HepG2 (cell line): ENCODE data around the gene SCRT2. TPM values are rescaled to one million over a fixed set of nuclear protein-coding genes. Genes with fewer than 3 reads are reported as not detected.

Source experiments
- ATAC-seq: fragments of 200-7000 bp; cut with Tn5 transposase; 3 replicates; pipeline ENCODE4 v1.9.1; 2020; ENCODE audit warnings: mild to moderate bottlenecking, moderate library complexity
- BruUV-seq: library from RNA; stranded (reverse); fragments of 400-500 nt; replicated peaks from 2 replicates; lab custom pipeline; 2021; lab: Mats Ljungman, UMichigan
- CTCF ChIA-PET: fragments of 300-600 bp; formaldehyde crosslinking; extraction: SDS; loops from one replicate; lab custom pipeline; 2021; ENCODE audit warnings: low total read pairs, inconsistent platforms, low intra/inter-chr PET ratio; lab: Yijun Ruan, JAX
- POLR2A ChIA-PET: fragments of 350-600 bp; sonication (Branson Sonifier 250); formaldehyde crosslinking; loops from one replicate; lab custom pipeline; 2020; ENCODE audit warnings: antibody characterized with exemption, inconsistent platforms; lab: Yijun Ruan, JAX
- DNase-seq: peaks from one replicate; pipeline ENCODE4 v3.0.0-alpha.2; 2015; ENCODE audit warnings: low spot score
- FAIRE-seq: peaks from 3 replicates; lab custom pipeline; 2011; peaks lifted over from hg19 to GRCh38; lab: Jason Lieb, UNC
- H2AFZ ChIP-seq: one replicate; pipeline ENCODE4 v1.6.1; 2011; ENCODE audit warnings: low read length, inconsistent platforms
- H3K27ac ChIP-seq: fragments of 300-600 bp; 3 replicates; pipeline ENCODE4 v1.8.0; 2011; ENCODE audit warnings: mixed run types, mild to moderate bottlenecking, mixed read lengths, low read length, inconsistent platforms; ENCODE audit not compliant: insufficient read depth; ENCODE audit errors: extremely low read length
- H3K27me3 ChIP-seq, 2 experiments: fragments of 200-600 bp in 1 of 2; 2 replicates in 1 of 2; 3 replicates in 1 of 2; pipeline versions ENCODE4 v1.6.0 to v1.8.0; 2011; ENCODE audit warnings: low read length in 2 of 2, mild to moderate bottlenecking in 2 of 2, moderate library complexity in 2 of 2, inconsistent platforms in 1 of 2; ENCODE audit not compliant: insufficient read depth in 2 of 2, control insufficient read depth in 1 of 2
- H3K36me3 ChIP-seq, 2 experiments: fragments of 200-600 bp in 1 of 2; replicated peaks in 1 of 2; 2 replicates in 1 of 2; 3 replicates in 1 of 2; pipeline versions ENCODE4 v1.5.1 to v1.8.0; 2011; ENCODE audit warnings: low read length in 2 of 2, inconsistent platforms in 1 of 2; ENCODE audit not compliant: insufficient read depth in 2 of 2, control insufficient read depth in 1 of 2
- H3K4me1 ChIP-seq: 2 replicates; pipeline ENCODE4 v1.5.1; 2012; ENCODE audit warnings: low read length, inconsistent platforms; ENCODE audit not compliant: insufficient read depth
- H3K4me2 ChIP-seq: 2 replicates; pipeline ENCODE4 v1.6.0; 2011; ENCODE audit warnings: low read depth, low read length, inconsistent platforms
- H3K4me3 ChIP-seq, 3 experiments: fragments of 200-600 bp in 1 of 3; sonication (generic), shearing (Covaris generic) in 1 of 3; replicated peaks in 1 of 3; 2 replicates each; pipeline ENCODE4 v1.5.1; 2011 to 2016; ENCODE audit warnings: low read length in 3 of 3, inconsistent platforms in 2 of 3, low read depth in 2 of 3, mild to moderate bottlenecking in 2 of 3, control low read depth in 1 of 3, mixed read lengths in 1 of 3; ENCODE audit not compliant: insufficient read depth in 1 of 3
- H3K79me2 ChIP-seq: one replicate; pipeline ENCODE4 v1.6.1; 2011; ENCODE audit warnings: low read length, inconsistent platforms; ENCODE audit not compliant: insufficient read depth
- H3K9ac ChIP-seq: 2 replicates; pipeline ENCODE4 v1.6.0; 2011; ENCODE audit warnings: mild to moderate bottlenecking, low read depth, low read length, inconsistent platforms; ENCODE audit not compliant: insufficient read depth
- H3K9me3 ChIP-seq: 2 replicates; pipeline ENCODE4 v1.5.1; 2012; ENCODE audit warnings: mild to moderate bottlenecking, low read length
- H4K20me1 ChIP-seq: 2 replicates; pipeline ENCODE4 v1.6.0; 2011; ENCODE audit warnings: inconsistent platforms, mild to moderate bottlenecking, low read length, moderate library complexity; ENCODE audit not compliant: insufficient read depth
- CCAR2 ChIP-seq: fragments of 200-400 bp; formaldehyde crosslinking; optimal IDR thresholded peaks from 2 replicates; pipeline ENCODE3; 2018; ENCODE audit warnings: low read depth, mild to moderate bottlenecking, low read length, moderate library complexity
- DNMT1 ChIP-seq: sonication (generic); formaldehyde crosslinking; IDR thresholded peaks from 2 replicates; pipeline ENCODE4 v1.5.1; 2020; ENCODE audit warnings: mild to moderate bottlenecking, missing genetic modification reagents
- HNRNPH1 ChIP-seq: fragments of 200-400 bp; formaldehyde crosslinking; optimal IDR thresholded peaks from 2 replicates; pipeline ENCODE3; 2017; ENCODE audit warnings: mild to moderate bottlenecking, low read depth, low read length
- MTF1 ChIP-seq: sonication (generic); formaldehyde crosslinking; IDR thresholded peaks from 2 replicates; pipeline ENCODE4 v1.5.0; 2020; ENCODE audit warnings: missing genetic modification reagents
- PCBP2 ChIP-seq: fragments of 200-400 bp; formaldehyde crosslinking; optimal IDR thresholded peaks from 2 replicates; pipeline ENCODE3; 2018; ENCODE audit warnings: low read length, low read depth; ENCODE audit not compliant: poor library complexity, severe bottlenecking
- SOX13 ChIP-seq, 3 experiments: fragments of 450-650 bp in 1 of 3; sonication (generic) in 1 of 3; formaldehyde crosslinking in 1 of 3; IDR thresholded peaks in 2 of 3; conservative IDR thresholded peaks in 1 of 3; 2 replicates each; pipeline versions ENCODE4 v1.5.0 to v1.6.1; 2016 to 2020; ENCODE audit warnings: antibody characterized with exemption in 1 of 3, mild to moderate bottlenecking in 1 of 3, missing compliant biosample characterization in 1 of 3, missing genetic modification reagents in 1 of 3, moderate library complexity in 1 of 3
- ZBTB20 ChIP-seq: sonication (generic); formaldehyde crosslinking; IDR thresholded peaks from 2 replicates; pipeline ENCODE4 v1.8.1; 2023; ENCODE audit warnings: missing genetic modification reagents, low read depth, mild to moderate bottlenecking, borderline replicate concordance
- ZNF781 ChIP-seq: sonication (generic); formaldehyde crosslinking; IDR thresholded peaks from 2 replicates; pipeline ENCODE4 v1.5.1; 2020; ENCODE audit warnings: borderline replicate concordance, mild to moderate bottlenecking, missing genetic modification reagents; ENCODE audit errors: not compliant biosample characterization
- WGBS: methylation state at CpG from one replicate; pipeline ENCODE4 v1.1.6; 2017; ENCODE audit warnings: low lambda C conversion rate; 5-methylcytosine and 5-hydroxymethylcytosine counted together
- in situ Hi-C: cut with HindIII; loops from 2 replicates; pipeline ENCODE4 v1.10.0; 2017; ENCODE audit warnings: low pct_unique_long_range_greater_than_20kb; ENCODE audit not compliant: extremely low pct_ligation_motif_present
- intact Hi-C: fragments of 100-400 bp; cut with micrococcal nuclease; formaldehyde crosslinking; loops from one replicate; pipeline ENCODE4 v1.10.0; 2022; ENCODE audit not compliant: unreplicated experiment
- polyA plus RNA-seq, 8 experiments: library from polyadenylated mRNA; depleted of rRNA in 3 of 8; stranded (reverse) in 7 of 8; unstranded in 1 of 8; fragments of >200 nt; fragmentation: Illumina TruSeq in 4 of 8; extraction: Trizol in 4 of 8; gene quantifications; 2 replicates each; pipeline versions ENCODE4 v1.2.1 to v1.2.3, GENCODE V29; 2011 to 2016; ENCODE audit warnings: low read depth in 4 of 8, missing spikeins in 1 of 8, mixed read lengths in 1 of 8; ENCODE audit not compliant: insufficient read depth in 1 of 8
- total RNA-seq, 5 experiments: library from RNA; depleted of rRNA; stranded (reverse); fragments of >200 nt; fragmentation: Illumina TruSeq; extraction: Trizol; gene quantifications; 2 replicates each; pipeline ENCODE4 v1.2.3, GENCODE V29; 2016; ENCODE audit warnings: low read depth in 1 of 5
- TF ChIP-seq, protein P1 (sequence below): sonication (generic); formaldehyde crosslinking; IDR thresholded peaks from 2 replicates; pipeline ENCODE4 v1.4.0; 2020; ENCODE audit warnings: mild to moderate bottlenecking, missing genetic modification reagents
- TF ChIP-seq, protein P2 (sequence below): sonication (generic); formaldehyde crosslinking; IDR thresholded peaks from 2 replicates; pipeline ENCODE4 v1.4.0; 2020; ENCODE audit warnings: missing genetic modification reagents

The SCRT2 gene
- total and polyA plus RNA-seq, 2 of the 13 experiments (the other 11 are each of a cell fraction or from before 2014, with no cell fraction given): not detected

DNA sequence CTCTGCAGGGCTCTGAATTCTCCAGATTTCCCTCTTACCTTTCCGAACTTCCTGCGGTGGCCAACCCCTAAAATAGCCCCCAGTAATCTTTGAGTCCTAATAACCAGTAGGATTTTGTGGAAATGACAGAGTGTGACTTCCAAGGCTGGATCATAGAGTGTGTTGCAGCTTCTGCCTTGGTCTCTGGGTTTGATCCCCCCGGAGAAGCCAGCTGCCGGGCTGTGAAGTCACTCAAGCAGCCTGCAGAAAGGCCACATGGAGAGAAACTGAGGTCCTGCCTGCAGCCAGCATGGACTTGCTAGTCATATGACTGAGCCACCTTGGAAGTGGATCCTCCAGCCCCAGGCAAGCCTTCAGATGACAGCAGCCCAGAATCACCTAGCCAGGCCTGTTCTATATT, 46.3 kb upstream of the SCRT2 start:
- WGBS: 21% methylated on average over 4 of the region's 4 CpGs
- Histone ChIP-seq H3K9me3 (no peaks in the 10 kb centered on the region), H3K9ac (no peak overlapping the region), H2AFZ (no peak overlapping the region), H3K27ac (no peak overlapping the region), H3K4me3 (no peak overlapping the region), H3K4me1 (no peaks in the 10 kb centered on the region), H3K36me3 (no peaks in the 10 kb centered on the region), H3K27me3 (peaks cover 12 to 76% of the 10 kb centered on the region in 2 experiments; a peak in 4 of 5 replicates), H4K20me1 (no peaks in the 10 kb centered on the region; the same call in 1 of the 2 replicates), H3K4me2 (no peak overlapping the region), H3K79me2 (no peaks in the 10 kb centered on the region)
- ATAC-seq (no peak), FAIRE-seq (no peak), DNase-seq (no peak)
- CTCF ChIA-PET: no interaction called here
- BruUV-seq: no TSS peak
- intact Hi-C loops: no loop called here
- TF ChIP-seq SOX13 (IDR thresholded peaks at IDR 0.05) (no peak), SOX13 (CRISPR knock-in tag; conservative IDR thresholded peaks at IDR 0.05 in 1 of 2, IDR thresholded peaks at IDR 0.05 in 1 of 2) (no peak), DNMT1 (no peak), PCBP2 (no peak), HNRNPH1 (no peak), CCAR2 (no peak), MTF1 (CRISPR knock-in tag) (no peak), ZBTB20 (CRISPR knock-in tag) (no peak), ZNF781 (CRISPR knock-in tag) (no peak)
- TF ChIP-seq, protein P1, sequence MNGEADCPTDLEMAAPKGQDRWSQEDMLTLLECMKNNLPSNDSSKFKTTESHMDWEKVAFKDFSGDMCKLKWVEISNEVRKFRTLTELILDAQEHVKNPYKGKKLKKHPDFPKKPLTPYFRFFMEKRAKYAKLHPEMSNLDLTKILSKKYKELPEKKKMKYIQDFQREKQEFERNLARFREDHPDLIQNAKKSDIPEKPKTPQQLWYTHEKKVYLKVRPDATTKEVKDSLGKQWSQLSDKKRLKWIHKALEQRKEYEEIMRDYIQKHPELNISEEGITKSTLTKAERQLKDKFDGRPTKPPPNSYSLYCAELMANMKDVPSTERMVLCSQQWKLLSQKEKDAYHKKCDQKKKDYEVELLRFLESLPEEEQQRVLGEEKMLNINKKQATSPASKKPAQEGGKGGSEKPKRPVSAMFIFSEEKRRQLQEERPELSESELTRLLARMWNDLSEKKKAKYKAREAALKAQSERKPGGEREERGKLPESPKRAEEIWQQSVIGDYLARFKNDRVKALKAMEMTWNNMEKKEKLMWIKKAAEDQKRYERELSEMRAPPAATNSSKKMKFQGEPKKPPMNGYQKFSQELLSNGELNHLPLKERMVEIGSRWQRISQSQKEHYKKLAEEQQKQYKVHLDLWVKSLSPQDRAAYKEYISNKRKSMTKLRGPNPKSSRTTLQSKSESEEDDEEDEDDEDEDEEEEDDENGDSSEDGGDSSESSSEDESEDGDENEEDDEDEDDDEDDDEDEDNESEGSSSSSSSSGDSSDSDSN: no peak
- TF ChIP-seq, protein P2, sequence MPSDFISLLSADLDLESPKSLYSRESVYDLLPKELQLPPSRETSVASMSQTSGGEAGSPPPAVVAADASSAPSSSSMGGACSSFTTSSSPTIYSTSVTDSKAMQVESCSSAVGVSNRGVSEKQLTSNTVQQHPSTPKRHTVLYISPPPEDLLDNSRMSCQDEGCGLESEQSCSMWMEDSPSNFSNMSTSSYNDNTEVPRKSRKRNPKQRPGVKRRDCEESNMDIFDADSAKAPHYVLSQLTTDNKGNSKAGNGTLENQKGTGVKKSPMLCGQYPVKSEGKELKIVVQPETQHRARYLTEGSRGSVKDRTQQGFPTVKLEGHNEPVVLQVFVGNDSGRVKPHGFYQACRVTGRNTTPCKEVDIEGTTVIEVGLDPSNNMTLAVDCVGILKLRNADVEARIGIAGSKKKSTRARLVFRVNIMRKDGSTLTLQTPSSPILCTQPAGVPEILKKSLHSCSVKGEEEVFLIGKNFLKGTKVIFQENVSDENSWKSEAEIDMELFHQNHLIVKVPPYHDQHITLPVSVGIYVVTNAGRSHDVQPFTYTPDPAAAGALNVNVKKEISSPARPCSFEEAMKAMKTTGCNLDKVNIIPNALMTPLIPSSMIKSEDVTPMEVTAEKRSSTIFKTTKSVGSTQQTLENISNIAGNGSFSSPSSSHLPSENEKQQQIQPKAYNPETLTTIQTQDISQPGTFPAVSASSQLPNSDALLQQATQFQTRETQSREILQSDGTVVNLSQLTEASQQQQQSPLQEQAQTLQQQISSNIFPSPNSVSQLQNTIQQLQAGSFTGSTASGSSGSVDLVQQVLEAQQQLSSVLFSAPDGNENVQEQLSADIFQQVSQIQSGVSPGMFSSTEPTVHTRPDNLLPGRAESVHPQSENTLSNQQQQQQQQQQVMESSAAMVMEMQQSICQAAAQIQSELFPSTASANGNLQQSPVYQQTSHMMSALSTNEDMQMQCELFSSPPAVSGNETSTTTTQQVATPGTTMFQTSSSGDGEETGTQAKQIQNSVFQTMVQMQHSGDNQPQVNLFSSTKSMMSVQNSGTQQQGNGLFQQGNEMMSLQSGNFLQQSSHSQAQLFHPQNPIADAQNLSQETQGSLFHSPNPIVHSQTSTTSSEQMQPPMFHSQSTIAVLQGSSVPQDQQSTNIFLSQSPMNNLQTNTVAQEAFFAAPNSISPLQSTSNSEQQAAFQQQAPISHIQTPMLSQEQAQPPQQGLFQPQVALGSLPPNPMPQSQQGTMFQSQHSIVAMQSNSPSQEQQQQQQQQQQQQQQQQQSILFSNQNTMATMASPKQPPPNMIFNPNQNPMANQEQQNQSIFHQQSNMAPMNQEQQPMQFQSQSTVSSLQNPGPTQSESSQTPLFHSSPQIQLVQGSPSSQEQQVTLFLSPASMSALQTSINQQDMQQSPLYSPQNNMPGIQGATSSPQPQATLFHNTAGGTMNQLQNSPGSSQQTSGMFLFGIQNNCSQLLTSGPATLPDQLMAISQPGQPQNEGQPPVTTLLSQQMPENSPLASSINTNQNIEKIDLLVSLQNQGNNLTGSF (CRISPR knock-in tag): no peak
- in situ Hi-C loops: no loop called here
- POLR2A ChIA-PET: no interaction called here
